RWPE2 (cell line): Measurements from ENCODE around the gene DENND11.

Source experiments
- ATAC-seq: fragments of 200-7000 bp; cut with Tn5 transposase; 3 replicates; pipeline ENCODE4 v1.9.1; 2021; ENCODE audit warnings: low read depth
- DNase-seq: peaks from one replicate; pipeline ENCODE4 v3.0.0-alpha.2; 2020; ENCODE audit warnings: low spot score
- H3K27ac ChIP-seq: fragments of 450-650 bp; 2 replicates; pipeline ENCODE4 v1.5.1; 2017; ENCODE audit warnings: mild to moderate bottlenecking; ENCODE audit not compliant: poor library complexity, severe bottlenecking
- H3K27me3 ChIP-seq: fragments of 250-450 bp; sonication (Bioruptor Pico); 2 replicates; pipeline ENCODE4 v1.5.1; 2021; ENCODE audit warnings: mild to moderate bottlenecking, moderate library complexity; ENCODE audit not compliant: insufficient read depth, poor library complexity, severe bottlenecking
- H3K36me3 ChIP-seq: fragments of 250-450 bp; sonication (Bioruptor Pico); 2 replicates; pipeline ENCODE4 v1.5.1; 2020; ENCODE audit warnings: low read depth, mild to moderate bottlenecking, moderate library complexity
- H3K4me1 ChIP-seq: fragments of 250-450 bp; sonication (Bioruptor Pico); 2 replicates; pipeline ENCODE4 v1.5.1; 2021; ENCODE audit warnings: mild to moderate bottlenecking, moderate library complexity; ENCODE audit not compliant: insufficient read depth, poor library complexity, severe bottlenecking
- H3K4me3 ChIP-seq: fragments of 250-450 bp; sonication (Bioruptor Pico); 2 replicates; pipeline ENCODE4 v1.5.1; 2021; ENCODE audit warnings: mild to moderate bottlenecking, moderate library complexity; ENCODE audit not compliant: severe bottlenecking
- H3K9me3 ChIP-seq: fragments of 250-450 bp; sonication (Bioruptor Pico); 2 replicates; pipeline ENCODE4 v1.5.1; 2021; ENCODE audit warnings: mild to moderate bottlenecking, moderate library complexity; ENCODE audit not compliant: severe bottlenecking
- CTCF ChIP-seq: fragments of 450-650 bp; IDR thresholded peaks from one replicate; pipeline ENCODE4 v1.5.1; 2017; ENCODE audit warnings: mild to moderate bottlenecking, moderate library complexity; ENCODE audit not compliant: poor library complexity, severe bottlenecking

Gene DENND11

GRCh38 chr7:141702047-141702567 lies at the start of gene DENND11:
DENND11 (minus strand) TSS chr7:141702166; CDS start chr7:141702153, 13 bp downstream.
- no peaks in the 10 kb centered on the region for H3K9me3 ChIP-seq
- H3K27me3 ChIP-seq = no peaks in the 10 kb centered on the region
- peaks cover 10% of the 10 kb centered on the region for H3K4me1 ChIP-seq
- ATAC-seq = peak; percentile 52
- H3K27ac ChIP-seq = peak within 1 kb of the TSS; percentile 20
- no peak for TF ChIP-seq CTCF
- H3K4me3 ChIP-seq = peak within 1 kb of the TSS; percentile 96
- H3K36me3 ChIP-seq = no peaks in the 10 kb centered on the region
- no peak for DNase-seq

GRCh38 chr7:141748396-141748795 lies 46.4 kb upstream of the DENND11 start:
- no peak for ATAC-seq
- no peak overlapping the region for H3K27ac ChIP-seq
- TF ChIP-seq CTCF = no peak
- peaks cover 98% of the 10 kb centered on the region for H3K36me3 ChIP-seq
- H3K4me3 ChIP-seq = no peak overlapping the region
- no peak for DNase-seq
- no peaks in the 10 kb centered on the region for H3K27me3 ChIP-seq
- no peaks in the 10 kb centered on the region for H3K4me1 ChIP-seq
- peaks cover 8% of the 10 kb centered on the region for H3K9me3 ChIP-seq

GRCh38 chr7:141744131-141744530 lies 42.2 kb upstream of the DENND11 start:
- H3K4me1 ChIP-seq = peaks cover 8% of the 10 kb centered on the region
- no peak overlapping the region for H3K27ac ChIP-seq
- peaks cover 100% of the 10 kb centered on the region for H3K36me3 ChIP-seq
- DNase-seq (no peak), ATAC-seq (no peak)
- no peak overlapping the region for H3K4me3 ChIP-seq
- TF ChIP-seq CTCF = no peak
- no peaks in the 10 kb centered on the region for H3K9me3 ChIP-seq
- no peaks in the 10 kb centered on the region for H3K27me3 ChIP-seq

- DNase-seq (no peak), ATAC-seq (no peak)
- Histone ChIP-seq H3K9me3 (no peaks in the 10 kb centered on the region), H3K4me1 (peaks cover 10% of the 10 kb centered on the region), H3K27me3 (no peaks in the 10 kb centered on the region), H3K36me3 (peaks cover 89% of the 10 kb centered on the region), H3K4me3 (no peak overlapping the region), H3K27ac (no peak overlapping the region)
- no peak for TF ChIP-seq CTCF
Measured at GRCh38 chr7:141742229-141742628, 40.3 kb upstream of the DENND11 start.

- Histone ChIP-seq H3K9me3 (no peaks in the 10 kb centered on the region), H3K4me1 (peaks cover 10% of the 10 kb centered on the region), H3K27ac (no peak overlapping the region), H3K36me3 (peaks cover 59% of the 10 kb centered on the region), H3K4me3 (peak overlapping the region; percentile 73), H3K27me3 (no peaks in the 10 kb centered on the region)
- DNase-seq (no peak), ATAC-seq (no peak)
- TF ChIP-seq CTCF = no peak
Measured at GRCh38 chr7:141739250-141739649, 37.3 kb upstream of the DENND11 start.
